Measurements from ENCODE around the gene HBE1. TPM values are rescaled to one million over a fixed set of nuclear protein-coding genes. Genes with fewer than 3 reads are reported as not detected.
"Not testable (repeated sequence)": the region's sequence is repeated elsewhere in the genome, so short reads cannot be mapped to it uniquely, and the experiment has no call there.

HBE1 gene
- polyA plus RNA-seq (2012; rRNA removed): 2.4 TPM in 2 replicates
- polyA plus RNA-seq (2012; cell fraction: cytosol; rRNA removed): 3.2 and 3.3 TPM in 2 replicates
- 0.60 and 1.9 TPM in 2 replicates for polyA plus RNA-seq (2012; cell fraction: nucleus; rRNA removed)

DNA sequence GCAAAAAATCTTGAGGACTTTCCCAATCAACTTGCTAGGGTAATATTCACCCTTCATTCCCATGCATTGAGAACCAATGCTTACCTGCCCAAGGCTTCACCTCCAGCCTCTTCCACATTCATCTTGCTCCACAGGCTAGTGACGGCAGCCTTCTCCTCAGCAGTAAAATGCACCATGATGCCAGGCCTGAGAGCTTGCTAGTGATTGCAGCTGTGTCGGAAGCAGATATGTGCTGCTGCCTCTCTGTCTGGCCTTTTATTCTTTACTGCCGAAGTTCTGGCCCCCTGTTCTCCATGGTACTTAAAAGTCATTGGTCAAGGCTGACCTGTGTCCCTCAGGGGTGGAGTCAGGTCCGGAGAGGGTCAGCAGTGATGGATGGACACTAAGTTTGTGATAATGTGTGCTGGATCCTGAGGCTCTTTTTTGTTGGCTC is at the start of gene HBE1:
Gene HBE1 (minus strand): TSS at position 231 of the 433 bp plus-strand sequence. CDS start 55 bp downstream, at position 176.
- 5% methylated on average over 4 of the region's 4 CpGs for WGBS (ENCODE audit: low lambda C conversion rate)
- POLR2A ChIA-PET: no interaction called here
- no peak for DNase-seq

GRCh38 chr11:5317292-5317691 is 47.5 kb upstream of the HBE1 start:
- H4K20me1 ChIP-seq (ENCODE audit: insufficient read depth): no peaks in the 10 kb centered on the region
- no peaks in the 10 kb centered on the region for H3K9me3 ChIP-seq
- no peaks in the 10 kb centered on the region for H3K27me3 ChIP-seq (ENCODE audit: insufficient read depth)
- 6% methylated on average over 5 of the region's 5 CpGs for WGBS (ENCODE audit: low lambda C conversion rate)
- no peaks in the 10 kb centered on the region for H3K9me2 ChIP-seq
- no peak for DNase-seq
- no peak overlapping the region for H3K27ac ChIP-seq (ENCODE audit: low read depth in 2 of 2, low read length in 1 of 2)
- no peaks in the 10 kb centered on the region for H3F3A ChIP-seq (replicated peaks; ENCODE audit: insufficient read depth)
- CTCF ChIA-PET: no interaction called here
- H3K9ac ChIP-seq: no peak overlapping the region
- H3K4me3 ChIP-seq (ENCODE audit: low read depth in 2 of 2, low read length in 1 of 2): no peak overlapping the region
- H3K4me1 ChIP-seq (ENCODE audit: control insufficient read depth in 1 of 2, insufficient read depth in 2 of 2, low read depth in 1 of 2, low read length in 1 of 2): no peaks in the 10 kb centered on the region
- no peaks in the 10 kb centered on the region for H3K36me3 ChIP-seq (replicated peaks in 1 of 2; ENCODE audit: control insufficient read depth in 1 of 2, insufficient read depth in 2 of 2, low read length in 1 of 2)
- TF ChIP-seq EZH2phosphoT487 (IDR thresholded peaks at IDR 0.05; ENCODE audit: borderline replicate concordance, low read depth): no peak
- TF ChIP-seq ELF1 (IDR thresholded peaks at IDR 0.05): no peak
- TF ChIP-seq GATA2 (CRISPR knock-in tag; IDR thresholded peaks at IDR 0.05): no peak
- TF ChIP-seq, protein P1, sequence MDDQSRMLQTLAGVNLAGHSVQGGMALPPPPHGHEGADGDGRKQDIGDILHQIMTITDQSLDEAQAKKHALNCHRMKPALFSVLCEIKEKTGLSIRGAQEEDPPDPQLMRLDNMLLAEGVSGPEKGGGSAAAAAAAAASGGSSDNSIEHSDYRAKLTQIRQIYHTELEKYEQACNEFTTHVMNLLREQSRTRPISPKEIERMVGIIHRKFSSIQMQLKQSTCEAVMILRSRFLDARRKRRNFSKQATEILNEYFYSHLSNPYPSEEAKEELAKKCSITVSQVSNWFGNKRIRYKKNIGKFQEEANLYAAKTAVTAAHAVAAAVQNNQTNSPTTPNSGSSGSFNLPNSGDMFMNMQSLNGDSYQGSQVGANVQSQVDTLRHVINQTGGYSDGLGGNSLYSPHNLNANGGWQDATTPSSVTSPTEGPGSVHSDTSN (IDR thresholded peaks at IDR 0.05): no peak
- TF ChIP-seq POLR2AphosphoS5 (IDR thresholded peaks at IDR 0.05; ENCODE audit: low read depth, low read length): no peak
- no peak overlapping the region for H2AFZ ChIP-seq (ENCODE audit: low read depth)
- no peaks in the 10 kb centered on the region for H3K79me2 ChIP-seq (ENCODE audit: insufficient read depth)
- POLR2A ChIA-PET: no interaction called here
- H3K4me2 ChIP-seq: no peak overlapping the region

More for the DNA sequence above, at the start of gene HBE1:
- Histone ChIP-seq H3K4me1 (ENCODE audit: control insufficient read depth in 1 of 2, insufficient read depth in 2 of 2, low read depth in 1 of 2, low read length in 1 of 2) (no peaks in the 10 kb centered on the region), H3K27ac (ENCODE audit: low read depth in 2 of 2, low read length in 1 of 2) (no peak within 1 kb of the TSS), H4K20me1 (ENCODE audit: insufficient read depth) (no peaks in the 10 kb centered on the region), H3K27me3 (ENCODE audit: insufficient read depth) (peaks cover 22% of the 10 kb centered on the region), H3K9me3 (no peaks in the 10 kb centered on the region), H3K9me2 (no peaks in the 10 kb centered on the region), H2AFZ (ENCODE audit: low read depth) (no peak within 1 kb of the TSS), H3K79me2 (ENCODE audit: insufficient read depth) (no peaks in the 10 kb centered on the region), H3F3A (replicated peaks; ENCODE audit: insufficient read depth) (no peaks in the 10 kb centered on the region), H3K4me2 (no peak within 1 kb of the TSS), H3K36me3 (replicated peaks in 1 of 2; ENCODE audit: control insufficient read depth in 1 of 2, insufficient read depth in 2 of 2, low read length in 1 of 2) (no peaks in the 10 kb centered on the region), H3K4me3 (ENCODE audit: low read depth in 2 of 2, low read length in 1 of 2) (no peak within 1 kb of the TSS), H3K9ac (no peak within 1 kb of the TSS)
- CTCF ChIA-PET: no interaction called here
- TF ChIP-seq CHD2 (IDR thresholded peaks at IDR 0.05; ENCODE audit: low read length, partially characterized antibody): no peak

- H3F3A ChIP-seq (replicated peaks; ENCODE audit: insufficient read depth); H3K9me3 ChIP-seq; H3K4me3 ChIP-seq (ENCODE audit: low read depth in 2 of 2, low read length in 1 of 2); H3K27ac ChIP-seq (ENCODE audit: low read depth in 2 of 2, low read length in 1 of 2); H3K4me1 ChIP-seq (ENCODE audit: control insufficient read depth in 1 of 2, insufficient read depth in 2 of 2, low read depth in 1 of 2, low read length in 1 of 2); H3K79me2 ChIP-seq (ENCODE audit: insufficient read depth); POLR2A ChIA-PET; H3K9me2 ChIP-seq; DNase-seq; H2AFZ ChIP-seq (ENCODE audit: low read depth); H3K36me3 ChIP-seq (replicated peaks in 1 of 2; ENCODE audit: control insufficient read depth in 1 of 2, insufficient read depth in 2 of 2, low read length in 1 of 2); H3K9ac ChIP-seq; H3K4me2 ChIP-seq; H4K20me1 ChIP-seq (ENCODE audit: insufficient read depth); CTCF ChIA-PET; H3K27me3 ChIP-seq (ENCODE audit: insufficient read depth): not testable (repeated sequence)
- 7% methylated on average over 3 of the region's 3 CpGs for WGBS (ENCODE audit: low lambda C conversion rate)
Observed at GRCh38 chr11:5313326-5314023, 43.7 kb upstream of the HBE1 start.

All from SK-N-SH (cell line).